Measurements from ENCODE around the gene TLCD1. TPM values are rescaled to one million over a fixed set of nuclear protein-coding genes. Genes with fewer than 3 reads are reported as not detected.
"Not testable (repeated sequence)": the region's sequence is repeated elsewhere in the genome, so short reads cannot be mapped to it uniquely, and the experiment has no call there.

The TLCD1 gene
- total and polyA plus RNA-seq, 8 donors = 5.7 to 20.7 (median 8.4) TPM

- TF ChIP-seq CTCF (IDR thresholded peaks at IDR 0.05) = no peak
- DNase-seq (no peak), ATAC-seq (no peak)
- Histone ChIP-seq H3K4me1 (peaks cover 5 to 21% of the 10 kb centered on the region in 2 donors), H3K36me3 (peaks cover 0 to 4% of the 10 kb centered on the region in 2 donors), H3K27me3 (no peaks in the 10 kb centered on the region), H3K9me3 (no peaks in the 10 kb centered on the region), H3K27ac (no peak overlapping the region), H3K4me3 (no peak overlapping the region)
- intact Hi-C loops (cut with DNase I) = no loop called here
These were observed 12.8 kb upstream of the TLCD1 start for GRCh38 chr17:28738680-28739384.

DNA sequence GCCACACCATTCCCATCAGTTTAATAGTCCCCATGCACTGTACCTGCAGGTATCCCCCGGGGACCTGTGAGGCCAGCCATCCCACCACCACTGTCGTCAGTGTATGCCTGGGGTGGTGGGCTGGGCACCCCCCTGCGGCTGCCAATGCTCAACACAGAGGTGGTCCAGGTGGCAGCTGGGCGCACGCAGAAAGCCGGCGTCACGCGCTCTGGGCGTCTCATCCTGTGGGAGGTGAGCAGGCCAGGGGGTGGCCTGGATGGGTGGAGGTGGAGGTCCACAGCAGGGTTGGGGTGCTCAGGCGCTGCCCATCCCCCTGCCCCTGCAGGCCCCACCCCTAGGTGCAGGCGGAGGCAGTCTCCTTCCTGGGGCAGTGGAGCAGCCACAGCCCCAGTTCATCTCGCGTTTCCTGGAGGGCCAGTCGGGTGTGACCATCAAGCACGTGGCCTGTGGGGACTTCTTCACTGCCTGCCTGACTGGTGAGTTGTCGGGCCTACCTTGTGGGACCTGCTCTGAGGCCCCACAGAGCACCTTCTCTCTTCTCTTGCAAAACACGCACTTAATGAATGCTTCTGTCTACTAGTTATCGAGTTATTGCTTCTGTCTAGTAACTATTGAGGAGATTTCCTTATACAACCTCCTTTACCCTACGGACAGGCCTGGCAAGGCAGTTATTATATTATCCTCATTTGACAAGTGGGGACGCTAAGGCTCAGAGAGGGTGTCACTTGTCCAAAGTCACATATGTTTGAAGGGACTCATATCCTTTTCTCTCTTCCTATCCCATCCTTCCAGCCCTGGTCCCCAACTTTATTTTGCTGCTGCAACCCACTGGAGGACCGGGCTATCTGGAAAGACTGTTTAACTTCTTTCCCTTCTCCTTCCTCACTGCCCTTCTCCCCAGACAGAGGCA lies 12.0 kb upstream of the TLCD1 start:
- Histone ChIP-seq H3K4me3 (no peak overlapping the region), H3K9me3 (no peaks in the 10 kb centered on the region), H3K27ac (no peak overlapping the region), H3K27me3 (no peaks in the 10 kb centered on the region), H3K4me1 (peaks cover 0 to 16% of the 10 kb centered on the region in 2 donors), H3K36me3 (peaks cover 0 to 4% of the 10 kb centered on the region in 2 donors)
- DNase-seq = no peak
- intact Hi-C loops (cut with DNase I) = no loop called here
- no peak for ATAC-seq
- TF ChIP-seq CTCF (IDR thresholded peaks at IDR 0.05) = no peak

DNA sequence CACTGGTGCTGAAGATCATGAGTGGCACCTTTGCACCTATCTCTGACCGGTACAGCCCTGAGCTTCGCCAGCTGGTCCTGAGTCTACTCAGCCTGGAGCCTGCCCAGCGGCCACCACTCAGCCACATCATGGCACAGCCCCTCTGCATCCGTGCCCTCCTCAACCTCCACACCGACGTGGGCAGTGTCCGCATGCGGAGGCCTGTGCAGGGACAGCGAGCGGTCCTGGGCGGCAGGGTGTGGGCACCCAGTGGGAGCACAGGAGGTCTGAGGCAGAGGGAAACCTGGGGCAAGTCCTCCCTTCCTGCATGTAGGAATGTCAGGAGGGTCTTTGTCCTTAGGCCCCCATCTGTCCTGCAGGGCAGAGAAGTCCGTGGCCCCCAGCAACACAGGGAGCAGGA lies 11.3 kb upstream of the TLCD1 start:
- ATAC-seq (no peak), DNase-seq (no peak)
- no peaks in the 10 kb centered on the region for H3K9me3 ChIP-seq
- H3K4me1 ChIP-seq = peaks cover 0 to 10% of the 10 kb centered on the region in 2 donors
- no peak overlapping the region for H3K4me3 ChIP-seq
- TF ChIP-seq CTCF (IDR thresholded peaks at IDR 0.05) = no peak
- no peak overlapping the region for H3K27ac ChIP-seq
- intact Hi-C loops (cut with DNase I) = no loop called here
- H3K27me3 ChIP-seq = no peaks in the 10 kb centered on the region
- H3K36me3 ChIP-seq = peaks cover 0 to 4% of the 10 kb centered on the region in 2 donors

GRCh38 chr17:28735913-28736769 lies 10.1 kb upstream of the TLCD1 start:
- H3K4me3 ChIP-seq; H3K27ac ChIP-seq; H3K27me3 ChIP-seq; H3K36me3 ChIP-seq; H3K9me3 ChIP-seq; intact Hi-C loops (cut with DNase I); ATAC-seq; H3K4me1 ChIP-seq; DNase-seq: not testable (repeated sequence)

GRCh38 chr17:28735242-28735722 lies 9.2 kb upstream of the TLCD1 start:
- Histone ChIP-seq H3K4me1 (no peaks in the 10 kb centered on the region), H3K27me3 (no peaks in the 10 kb centered on the region), H3K27ac (no peak overlapping the region), H3K36me3 (peaks cover 0 to 4% of the 10 kb centered on the region in 2 donors), H3K4me3 (no peak overlapping the region), H3K9me3 (no peaks in the 10 kb centered on the region)
- ATAC-seq = peak; percentile 67
- TF ChIP-seq CTCF (IDR thresholded peaks at IDR 0.05) = no peak
- intact Hi-C loops (cut with DNase I) = no loop called here
- DNase-seq = no peak
